Ascending aorta (tissue), 2 donors: ENCODE measurements around the gene PITPNC1. TPM values are rescaled to one million over a fixed set of nuclear protein-coding genes. Genes with fewer than 3 reads are reported as not detected.
A peak's percentile ranks its signal among the peaks of the same experiment; 100 is the strongest.
"Not testable (repeated sequence)": the region's sequence is repeated elsewhere in the genome, so short reads cannot be mapped to it uniquely, and the experiment has no call there.

Source experiments
- DNase-seq, 2 donors: peaks; one replicate each; pipeline ENCODE4 v3.0.0-alpha.2; 2019; ENCODE audit warnings: low spot score in 2 of 2
- H3K27ac ChIP-seq, 2 donors: fragments of 200-600 bp; sonication (generic); one replicate each; pipeline ENCODE4 v1.5.1; 2016 to 2017; ENCODE audit warnings: mild to moderate bottlenecking in 1 of 2
- H3K27me3 ChIP-seq: fragments of 200-600 bp; sonication (generic); one replicate; pipeline ENCODE4 v1.5.1; 2017
- H3K36me3 ChIP-seq, 2 donors: fragments of 200-600 bp; sonication (generic); one replicate each; pipeline ENCODE4 v1.5.1; 2016
- H3K4me1 ChIP-seq, 2 donors: fragments of 200-600 bp; sonication (generic); one replicate each; pipeline ENCODE4 v1.5.1; 2016 to 2017; ENCODE audit warnings: mild to moderate bottlenecking in 1 of 2
- H3K4me3 ChIP-seq, 2 donors: fragments of 200-600 bp; sonication (generic); one replicate each; pipeline ENCODE4 v1.5.1; 2016 to 2017; ENCODE audit warnings: mild to moderate bottlenecking in 1 of 2
- H3K9me3 ChIP-seq, 2 donors: fragments of 200-600 bp; sonication (generic); one replicate each; pipeline ENCODE4 v1.5.1; 2016
- CTCF ChIP-seq, 3 experiments: fragments of 200-600 bp in 2 of 3; fragments of 450-650 bp in 1 of 3; sonication (generic) in 2 of 3; IDR thresholded peaks; one replicate each; pipeline ENCODE4 v1.5.1; 2016 to 2019; ENCODE audit warnings: antibody characterized with exemption in 3 of 3, mild to moderate bottlenecking in 1 of 3, moderate library complexity in 1 of 3
- intact Hi-C: fragments of 100-400 bp; cut with DNase I; formaldehyde crosslinking; loops from one replicate; pipeline ENCODE4 v1.15.1; 2023
- total RNA-seq: library from RNA; depleted of rRNA; stranded (reverse); fragments of >200 nt; gene quantifications from one replicate; pipeline ENCODE4 v1.1.0, GENCODE V29; 2016

PITPNC1 gene
- total RNA-seq, 1 donor from 2014 or later: 10.9 TPM

GRCh38 chr17:67491009-67491680 lies 114.1 kb downstream of the PITPNC1 start:
- Histone ChIP-seq H3K36me3 (no peaks in the 10 kb centered on the region), H3K4me3 (peak overlapping the region; percentile 28 to 37), H3K27me3 (no peaks in the 10 kb centered on the region), H3K27ac (peak overlapping the region in 1 of 2 donors; percentile 38), H3K4me1 (peaks cover 2 to 4% of the 10 kb centered on the region in 2 donors), H3K9me3 (no peaks in the 10 kb centered on the region)
- intact Hi-C loops: no loop called here
- no peak for TF ChIP-seq CTCF (IDR thresholded peaks at IDR 0.05)
- DNase-seq: peak; percentile 77 to 90

GRCh38 chr17:67491681-67492024 lies 114.6 kb downstream of the PITPNC1 start:
- H3K4me1 ChIP-seq: peaks cover 2 to 4% of the 10 kb centered on the region in 2 donors
- no peaks in the 10 kb centered on the region for H3K27me3 ChIP-seq
- intact Hi-C loops: no loop called here
- H3K9me3 ChIP-seq: no peaks in the 10 kb centered on the region
- TF ChIP-seq CTCF (IDR thresholded peaks at IDR 0.05): no peak
- no peak overlapping the region for H3K4me3 ChIP-seq
- no peak for DNase-seq
- H3K27ac ChIP-seq: no peak overlapping the region
- no peaks in the 10 kb centered on the region for H3K36me3 ChIP-seq

- DNase-seq: no peak
- Histone ChIP-seq H3K27me3 (no peaks in the 10 kb centered on the region), H3K4me1 (peaks cover 2 to 4% of the 10 kb centered on the region in 2 donors), H3K4me3 (no peak overlapping the region), H3K27ac (no peak overlapping the region), H3K36me3 (no peaks in the 10 kb centered on the region), H3K9me3 (no peaks in the 10 kb centered on the region)
- intact Hi-C loops: no loop called here
- no peak for TF ChIP-seq CTCF (IDR thresholded peaks at IDR 0.05)
Measured at GRCh38 chr17:67492251-67492740, 115.2 kb downstream of the PITPNC1 start.

GRCh38 chr17:67492824-67493517 lies 115.9 kb downstream of the PITPNC1 start:
- no peak for TF ChIP-seq CTCF (IDR thresholded peaks at IDR 0.05)
- no peaks in the 10 kb centered on the region for H3K27me3 ChIP-seq
- peaks cover 2 to 4% of the 10 kb centered on the region in 2 donors for H3K4me1 ChIP-seq
- H3K27ac ChIP-seq: no peak overlapping the region
- no peak for DNase-seq
- intact Hi-C loops: no loop called here
- H3K4me3 ChIP-seq: no peak overlapping the region
- H3K9me3 ChIP-seq: no peaks in the 10 kb centered on the region
- H3K36me3 ChIP-seq: no peaks in the 10 kb centered on the region

GRCh38 chr17:67493812-67494211 lies 116.7 kb downstream of the PITPNC1 start:
- Histone ChIP-seq H3K27me3 (no peaks in the 10 kb centered on the region), H3K9me3 (no peaks in the 10 kb centered on the region), H3K4me1 (peaks cover 2 to 4% of the 10 kb centered on the region in 2 donors), H3K4me3 (no peak overlapping the region), H3K36me3 (no peaks in the 10 kb centered on the region), H3K27ac (no peak overlapping the region)
- TF ChIP-seq CTCF (IDR thresholded peaks at IDR 0.05): no peak
- intact Hi-C loops: no loop called here
- no peak for DNase-seq

- H3K9me3 ChIP-seq, H3K27ac ChIP-seq, H3K4me3 ChIP-seq, DNase-seq, H3K36me3 ChIP-seq, intact Hi-C loops, H3K4me1 ChIP-seq, H3K27me3 ChIP-seq: not testable (repeated sequence)
Measured at GRCh38 chr17:67495534-67495933, 118.5 kb downstream of the PITPNC1 start.
